B cell (primary cell): ENCODE data around the gene PRORP. TPM values are rescaled to one million over a fixed set of nuclear protein-coding genes. Genes with fewer than 3 reads are reported as not detected.
A peak's percentile ranks its signal among the peaks of the same experiment; 100 is the strongest.

ENCODE experiments used
- ATAC-seq: fragments of 200-7000 bp; cut with Tn5 transposase; one replicate; pipeline ENCODE4 v1.10.0; 2021; ENCODE audit warnings: low read depth, mild to moderate bottlenecking, moderate number of reproducible peaks, moderate library complexity
- CTCF ChIA-PET: fragments of 350-600 bp; sonication (Branson Sonifier 250); formaldehyde crosslinking; loops from one replicate; lab custom pipeline; 2021; ENCODE audit warnings: antibody characterized with exemption, inconsistent platforms; lab: Charles Lee
- POLR2A ChIA-PET: fragments of 350-600 bp; sonication (Branson Sonifier 250); formaldehyde crosslinking; loops from one replicate; lab custom pipeline; 2021; ENCODE audit warnings: antibody characterized with exemption; lab: Charles Lee
- DNase-seq: peaks from one replicate; pipeline ENCODE4 v3.0.0; 2013
- H2AFZ ChIP-seq: 2 replicates; pipeline ENCODE4 v1.6.1; 2012; ENCODE audit warnings: mild to moderate bottlenecking, low read depth, low read length; ENCODE audit not compliant: insufficient read depth, poor library complexity, severe bottlenecking
- H3K27ac ChIP-seq, 2 donors: 1 replicate in 1 of 2; 2 replicates in 1 of 2; pipeline ENCODE4 v1.5.1; 2012 to 2013; ENCODE audit warnings: low read length in 2 of 2, mild to moderate bottlenecking in 2 of 2, moderate library complexity in 1 of 2
- H3K27me3 ChIP-seq, 4 experiments: fragments of 200-600 bp in 1 of 4; sonication (generic) in 1 of 4; replicated peaks in 1 of 4; 1 replicate in 2 of 4; 2 replicates in 2 of 4; pipeline versions ENCODE4 v1.6.1 to v1.7.0; 2013 to 2016; ENCODE audit warnings: low read length in 3 of 4, mild to moderate bottlenecking in 2 of 4, mixed read lengths in 1 of 4, moderate library complexity in 1 of 4; ENCODE audit not compliant: insufficient read depth in 4 of 4, control insufficient read depth in 3 of 4; ENCODE audit errors: control extremely low read depth in 1 of 4
- H3K36me3 ChIP-seq, 2 experiments: replicated peaks in 1 of 2; 1 replicate in 1 of 2; 2 replicates in 1 of 2; pipeline versions ENCODE4 v1.6.1 to v1.7.1; 2013; ENCODE audit warnings: low read length in 1 of 2; ENCODE audit not compliant: insufficient read depth in 2 of 2, control insufficient read depth in 1 of 2; ENCODE audit errors: control extremely low read depth in 1 of 2, extremely low read depth in 1 of 2
- H3K4me1 ChIP-seq, 2 donors: fragments of 200-600 bp in 1 of 2; sonication (generic) in 1 of 2; 1 replicate in 1 of 2; 2 replicates in 1 of 2; pipeline versions ENCODE4 v1.5.1 to v1.6.1; 2013 to 2017; ENCODE audit warnings: low read length in 2 of 2; ENCODE audit not compliant: control insufficient read depth in 2 of 2, insufficient read depth in 2 of 2
- H3K4me2 ChIP-seq: replicated peaks from 2 replicates; pipeline ENCODE3; 2012; ENCODE audit warnings: mild to moderate bottlenecking, low read depth, low read length; ENCODE audit not compliant: poor library complexity, severe bottlenecking
- H3K4me3 ChIP-seq, 5 experiments: fragments of 200-600 bp in 1 of 5; sonication (generic) in 1 of 5; 1 replicate in 3 of 5; 2 replicates in 2 of 5; pipeline versions ENCODE4 v1.5.1 to v1.7.0; 2011 to 2016; ENCODE audit warnings: low read length in 4 of 5, mild to moderate bottlenecking in 4 of 5, low read depth in 2 of 5, control low read depth in 1 of 5, moderate library complexity in 1 of 5; ENCODE audit not compliant: insufficient read depth in 1 of 5; ENCODE audit errors: control extremely low read depth in 1 of 5, extremely low read depth in 1 of 5
- H3K79me2 ChIP-seq: fragments of 200-600 bp; sonication (generic); one replicate; pipeline ENCODE4 v1.6.0; 2016; ENCODE audit warnings: low read length; ENCODE audit not compliant: control insufficient read depth, insufficient read depth
- H3K9ac ChIP-seq: fragments of 200-600 bp; sonication (generic); 2 replicates; pipeline ENCODE4 v1.6.1; 2017; ENCODE audit warnings: mild to moderate bottlenecking, low read length, moderate library complexity
- H3K9me3 ChIP-seq, 3 donors: one replicate each; pipeline versions ENCODE4 v1.6.1 to v1.7.1; 2013; ENCODE audit warnings: low read length in 2 of 3; ENCODE audit not compliant: control insufficient read depth in 2 of 3, insufficient read depth in 1 of 3; ENCODE audit errors: control extremely low read depth in 1 of 3
- H4K20me1 ChIP-seq: 2 replicates; pipeline ENCODE4 v1.6.0; 2012; ENCODE audit warnings: mild to moderate bottlenecking, low read length; ENCODE audit not compliant: insufficient read depth, control insufficient read depth, poor library complexity, severe bottlenecking
- H3K27ac Mint-ChIP-seq: one replicate; pipeline ENCODE4 v1.8.0; 2021; ENCODE audit warnings: mixed read lengths
- H3K27me3 Mint-ChIP-seq: one replicate; pipeline ENCODE4 v1.8.0; 2021; ENCODE audit warnings: mixed read lengths
- H3K4me1 Mint-ChIP-seq: one replicate; pipeline ENCODE4 v1.8.0; 2021; ENCODE audit warnings: mixed read lengths
- H3K4me3 Mint-ChIP-seq: one replicate; pipeline ENCODE4 v1.8.0; 2021; ENCODE audit warnings: mixed read lengths
- H3K9me3 Mint-ChIP-seq: one replicate; pipeline ENCODE4 v1.8.0; 2022; ENCODE audit warnings: mixed read lengths; ENCODE audit not compliant: insufficient read depth
- CTCF ChIP-seq: fragments of 200-600 bp; IDR thresholded peaks from one replicate; pipeline ENCODE4 v1.8.0; 2022; ENCODE audit warnings: antibody characterized with exemption, mild to moderate bottlenecking
- EZH2 ChIP-seq: IDR thresholded peaks from 2 replicates; pipeline ENCODE4 v1.6.1; 2012; ENCODE audit warnings: borderline replicate concordance, low read depth, mild to moderate bottlenecking, moderate library complexity, low read length; ENCODE audit not compliant: insufficient read depth, poor library complexity, severe bottlenecking
- WGBS: methylation state at CpG from one replicate; pipeline ENCODE4 v1.1.5; 2013; ENCODE audit warnings: missing lambda C conversion rate; ENCODE audit not compliant: insufficient coverage; 5-methylcytosine and 5-hydroxymethylcytosine counted together
- intact Hi-C: fragments of 100-400 bp; cut with micrococcal nuclease; formaldehyde crosslinking; loops from one replicate; pipeline ENCODE4 v1.10.0; 2022
- polyA plus RNA-seq: library from polyadenylated mRNA; depleted of rRNA; stranded (reverse); fragments of >200 nt; gene quantifications from 2 replicates; pipeline ENCODE4 v1.2.3, GENCODE V29; 2012
- total RNA-seq, 2 donors: library from RNA; stranded (reverse); fragments of 120-200 nt in 1 of 2; gene quantifications; 1 replicate in 1 of 2; 2 replicates in 1 of 2; pipeline versions ENCODE4 v1.2.3 to v1.2.4, GENCODE V29; 2013 to 2022

The PRORP gene
- total and polyA plus RNA-seq, 2 donors (not counting 1 experiment from before 2014, with no cell fraction given): 15.0 to 16.4 TPM

- Mint-ChIP-seq H3K4me3 (peak overlapping the region; percentile 100), H3K27ac (no peak overlapping the region), H3K9me3 (no peaks in the 10 kb centered on the region), H3K4me1 (peaks cover 40% of the 10 kb centered on the region), H3K27me3 (no peaks in the 10 kb centered on the region)
- Histone ChIP-seq H4K20me1 (no peaks in the 10 kb centered on the region), H2AFZ (no peak overlapping the region), H3K4me2 (peak overlapping the region; percentile 76), H3K27ac (no peak overlapping the region), H3K9ac (no peak overlapping the region), H3K4me1 (peaks cover 19 to 24% of the 10 kb centered on the region in 2 donors), H3K79me2 (peaks cover 59% of the 10 kb centered on the region), H3K4me3 (no peak overlapping the region), H3K27me3 (no peaks in the 10 kb centered on the region), H3K36me3 (peaks cover 0 to 6% of the 10 kb centered on the region in 2 experiments), H3K9me3 (no peaks in the 10 kb centered on the region)
- ATAC-seq (no peak), DNase-seq (no peak)
- ChIA-PET POLR2A (interaction anchor here (0.7 to 3.1 kb wide), 2 partner anchors 46 to 280 kb away, joined by 3 to 30 read pairs; partner anchors contain the start of gene NFKBIA), CTCF (interaction anchor here (0.6 to 2.1 kb wide), 8 partner anchors 12 to 298 kb away, joined by 3 to 8 read pairs (median 4); partner anchors contain the start of gene NFKBIA)
- TF ChIP-seq EZH2 (no peak), CTCF (no peak)
- intact Hi-C loops: loop anchor here (5.0 kb wide), 1 partner anchor 587 kb away; the partner anchor contains the start of gene EAPP
- no CpG with 5 or more reads among the region's 1 CpG for WGBS
Observed at GRCh38 chr14:35124127-35124526, 1.8 kb downstream of the PRORP start.

- no peak overlapping the region for H3K9ac ChIP-seq
- no peak overlapping the region for H3K27ac Mint-ChIP-seq
- H2AFZ ChIP-seq: no peak overlapping the region
- no peak for ATAC-seq
- ChIA-PET POLR2A (no interaction called here), CTCF (interaction anchor here (1.0 to 16.6 kb wide), 2 partner anchors 11 to 283 kb away, joined by 5 to 512 read pairs; no protein-coding TSS in a partner anchor)
- no peak overlapping the region for H3K4me3 ChIP-seq
- peaks cover 1 to 31% of the 10 kb centered on the region in 2 experiments for H3K36me3 ChIP-seq
- H3K79me2 ChIP-seq: peaks cover 46% of the 10 kb centered on the region
- no peaks in the 10 kb centered on the region for H3K4me1 ChIP-seq
- WGBS: 83% methylated on average over 6 of the region's 6 CpGs
- H3K27me3 ChIP-seq: no peaks in the 10 kb centered on the region
- peaks cover 0 to 8% (median 0%) of the 10 kb centered on the region in 3 donors for H3K9me3 ChIP-seq
- H3K9me3 Mint-ChIP-seq: peaks cover 2% of the 10 kb centered on the region
- H3K27me3 Mint-ChIP-seq: no peaks in the 10 kb centered on the region
- TF ChIP-seq CTCF (no peak), EZH2 (no peak)
- no peaks in the 10 kb centered on the region for H3K4me1 Mint-ChIP-seq
- intact Hi-C loops: no loop called here
- H3K4me2 ChIP-seq: no peak overlapping the region
- no peaks in the 10 kb centered on the region for H4K20me1 ChIP-seq
- H3K27ac ChIP-seq: no peak overlapping the region
- DNase-seq: no peak
- no peak overlapping the region for H3K4me3 Mint-ChIP-seq
Observed at GRCh38 chr14:35133542-35134328, 11.4 kb downstream of the PRORP start.
